ENCODE measurements around the gene RPL36. TPM values are rescaled to one million over a fixed set of nuclear protein-coding genes. Genes with fewer than 3 reads are reported as not detected.

The RPL36 gene
- total RNA-seq, 6 experiments from 2014 or later = 232 to 283 (median 251) TPM

DNA sequence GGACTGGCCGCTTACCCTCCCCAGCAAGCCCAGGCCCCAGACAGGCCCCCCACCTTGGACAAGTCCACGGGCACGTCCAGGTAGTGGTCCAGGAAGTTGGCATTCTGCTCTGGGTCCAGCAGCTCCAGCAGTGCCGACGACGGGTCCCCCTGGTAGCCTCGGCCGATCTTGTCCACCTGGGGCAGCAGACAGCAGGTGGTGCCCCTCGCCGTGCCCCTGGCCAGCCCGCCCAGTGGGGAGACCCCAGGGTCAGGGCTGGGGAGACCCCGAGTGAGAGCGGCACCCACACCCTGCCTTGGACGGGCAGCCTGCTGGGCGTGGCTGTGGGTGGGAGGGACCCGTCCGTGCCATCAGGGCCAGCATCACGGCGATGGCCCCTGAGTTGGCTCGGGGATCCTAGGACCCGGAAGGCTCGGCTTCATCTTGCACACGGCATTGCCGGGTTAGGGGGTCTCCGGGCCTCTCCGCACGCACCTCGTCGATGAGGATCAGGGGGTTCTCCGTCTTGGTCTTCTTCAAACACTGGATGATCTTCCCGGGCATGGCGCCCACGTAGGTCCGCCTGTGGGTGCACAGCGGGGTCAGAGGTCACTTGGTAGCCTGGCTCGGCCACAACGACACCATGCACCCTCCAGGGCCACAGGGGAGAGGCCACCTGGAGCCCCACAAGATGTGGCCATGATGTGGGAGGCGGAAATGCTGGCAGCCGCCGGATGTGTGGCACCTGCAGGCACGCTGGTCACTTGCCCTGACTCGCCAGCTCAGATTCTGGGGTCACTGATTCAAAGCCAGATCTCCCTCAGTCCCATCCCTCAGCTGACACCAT is 6.3 kb downstream of the RPL36 start:
- DNase-seq (peak in 1 of 3 donors; percentile 48), ATAC-seq (no peak)
- Histone ChIP-seq H3K9me3 (no peaks in the 10 kb centered on the region), H3K27ac (no peak overlapping the region), H3K4me3 (no peak overlapping the region), H3K4me1 (peaks cover 0 to 7% (median 0%) of the 10 kb centered on the region in 4 donors), H3K27me3 (no peaks in the 10 kb centered on the region), H3K36me3 (peaks cover 0 to 71% (median 20%) of the 10 kb centered on the region in 4 donors)
- 80% methylated on average over 1 of the region's 42 CpGs for WGBS (ENCODE audit: insufficient coverage, low coverage, low lambda C conversion rate, missing lambda C conversion rate)
- TF ChIP-seq POLR2A (IDR thresholded peaks at IDR 0.05) = no peak
- TF ChIP-seq, protein P1, sequence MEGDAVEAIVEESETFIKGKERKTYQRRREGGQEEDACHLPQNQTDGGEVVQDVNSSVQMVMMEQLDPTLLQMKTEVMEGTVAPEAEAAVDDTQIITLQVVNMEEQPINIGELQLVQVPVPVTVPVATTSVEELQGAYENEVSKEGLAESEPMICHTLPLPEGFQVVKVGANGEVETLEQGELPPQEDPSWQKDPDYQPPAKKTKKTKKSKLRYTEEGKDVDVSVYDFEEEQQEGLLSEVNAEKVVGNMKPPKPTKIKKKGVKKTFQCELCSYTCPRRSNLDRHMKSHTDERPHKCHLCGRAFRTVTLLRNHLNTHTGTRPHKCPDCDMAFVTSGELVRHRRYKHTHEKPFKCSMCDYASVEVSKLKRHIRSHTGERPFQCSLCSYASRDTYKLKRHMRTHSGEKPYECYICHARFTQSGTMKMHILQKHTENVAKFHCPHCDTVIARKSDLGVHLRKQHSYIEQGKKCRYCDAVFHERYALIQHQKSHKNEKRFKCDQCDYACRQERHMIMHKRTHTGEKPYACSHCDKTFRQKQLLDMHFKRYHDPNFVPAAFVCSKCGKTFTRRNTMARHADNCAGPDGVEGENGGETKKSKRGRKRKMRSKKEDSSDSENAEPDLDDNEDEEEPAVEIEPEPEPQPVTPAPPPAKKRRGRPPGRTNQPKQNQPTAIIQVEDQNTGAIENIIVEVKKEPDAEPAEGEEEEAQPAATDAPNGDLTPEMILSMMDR (IDR thresholded peaks at IDR 0.05) = no peak
- intact Hi-C loops (cut with DNase I) = no loop called here

DNA sequence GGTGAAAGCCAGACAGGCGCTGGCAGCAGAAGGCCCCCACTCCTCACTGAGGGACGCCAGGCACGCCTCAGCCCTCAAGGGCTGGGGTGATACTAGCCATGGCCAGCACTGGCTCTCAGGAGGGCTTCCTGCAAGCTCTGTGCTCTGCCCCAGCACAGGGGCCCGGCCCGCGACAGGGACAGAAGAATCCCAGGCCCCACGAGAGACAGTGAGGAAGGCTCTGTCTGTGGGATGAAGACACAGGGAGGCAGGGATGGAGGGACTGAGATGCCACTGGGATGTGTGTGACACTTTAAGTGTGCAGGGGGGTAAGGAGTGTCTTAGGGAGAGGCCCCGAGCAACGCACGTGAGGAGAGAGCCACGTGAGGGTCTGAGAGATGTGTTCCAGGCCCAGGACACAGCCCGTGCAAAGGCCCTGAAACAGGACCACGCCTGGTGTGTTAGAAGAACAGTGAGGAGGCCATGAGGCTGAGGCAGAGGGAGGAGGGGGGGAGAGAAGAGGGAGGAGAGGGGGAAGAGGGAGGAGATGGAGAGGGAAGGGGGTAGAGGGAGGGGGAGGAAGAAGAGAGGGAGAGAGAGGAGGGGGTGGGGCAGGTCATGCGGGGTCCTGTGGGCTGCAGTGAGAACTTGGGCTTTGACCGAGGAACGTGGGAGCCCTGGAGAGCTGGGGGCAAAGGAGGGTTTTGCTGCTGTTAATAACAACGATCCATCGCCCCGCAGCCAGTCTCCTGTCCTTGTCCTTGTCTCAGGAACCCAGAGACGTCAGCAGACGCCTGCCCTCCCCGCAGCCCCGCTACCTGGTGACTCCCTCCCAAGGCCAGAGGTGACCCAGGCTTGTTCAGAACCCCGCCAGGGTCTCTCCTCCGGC is 7.2 kb downstream of the RPL36 start:
- Histone ChIP-seq H3K27ac (no peak overlapping the region), H3K36me3 (peaks cover 0 to 62% (median 20%) of the 10 kb centered on the region in 4 donors), H3K4me3 (no peak overlapping the region), H3K4me1 (no peaks in the 10 kb centered on the region), H3K27me3 (no peaks in the 10 kb centered on the region), H3K9me3 (no peaks in the 10 kb centered on the region)
- ATAC-seq (no peak), DNase-seq (no peak)
- 78% methylated on average over 9 of the region's 25 CpGs for WGBS (ENCODE audit: insufficient coverage, low coverage, low lambda C conversion rate, missing lambda C conversion rate)
- TF ChIP-seq, protein P1 (IDR thresholded peaks at IDR 0.05) = no peak
- TF ChIP-seq POLR2A (IDR thresholded peaks at IDR 0.05) = no peak
- intact Hi-C loops (cut with DNase I) = no loop called here

DNA sequence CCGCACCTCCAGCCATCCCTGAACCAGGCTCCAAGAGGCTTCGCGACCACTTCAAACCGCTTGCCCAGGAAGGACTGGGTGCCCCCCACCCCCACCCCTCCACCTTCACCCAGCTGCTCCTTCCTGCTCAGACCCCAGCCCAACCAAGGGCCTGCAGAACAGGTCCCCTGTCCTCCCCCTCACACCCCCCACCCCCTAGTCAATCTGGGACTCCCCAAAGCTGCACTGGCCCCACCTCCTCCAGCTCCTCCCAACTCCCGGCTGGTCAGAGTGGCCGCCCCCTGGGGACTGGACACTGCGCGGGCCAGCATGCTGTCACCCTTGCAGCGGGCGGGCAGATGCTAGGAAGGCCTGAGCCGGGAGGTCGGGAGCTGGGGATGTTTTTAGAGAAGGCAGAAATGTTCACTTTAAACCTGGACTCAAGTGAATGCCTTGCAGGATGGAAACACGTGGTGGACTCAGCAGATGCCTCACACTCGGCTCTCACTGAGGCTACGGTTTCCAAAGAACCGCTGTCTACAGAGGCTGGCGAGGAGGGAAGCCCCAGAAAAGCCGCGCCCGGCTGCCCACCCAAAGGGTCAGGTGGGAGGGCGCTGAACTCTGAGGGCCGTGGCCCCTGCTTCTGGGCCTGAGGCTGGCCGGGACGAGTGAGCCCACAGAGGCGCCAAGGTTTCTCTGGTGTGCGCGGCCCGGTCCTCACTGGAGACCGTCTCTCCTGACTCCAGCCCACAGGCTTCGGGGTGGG is 8.0 kb downstream of the RPL36 start:
- no peak overlapping the region for H3K27ac ChIP-seq
- no peak overlapping the region for H3K4me3 ChIP-seq
- peaks cover 0 to 54% (median 19%) of the 10 kb centered on the region in 4 donors for H3K36me3 ChIP-seq
- ATAC-seq (no peak), DNase-seq (peak in 1 of 3 donors; percentile 42)
- intact Hi-C loops (cut with DNase I) = no loop called here
- no peak for TF ChIP-seq POLR2A (IDR thresholded peaks at IDR 0.05)
- TF ChIP-seq, protein P1 (IDR thresholded peaks at IDR 0.05) = no peak
- H3K9me3 ChIP-seq = no peaks in the 10 kb centered on the region
- H3K27me3 ChIP-seq = no peaks in the 10 kb centered on the region
- no peaks in the 10 kb centered on the region for H3K4me1 ChIP-seq
- 76% methylated on average over 3 of the region's 30 CpGs for WGBS (ENCODE audit: insufficient coverage, low coverage, low lambda C conversion rate, missing lambda C conversion rate)

DNA sequence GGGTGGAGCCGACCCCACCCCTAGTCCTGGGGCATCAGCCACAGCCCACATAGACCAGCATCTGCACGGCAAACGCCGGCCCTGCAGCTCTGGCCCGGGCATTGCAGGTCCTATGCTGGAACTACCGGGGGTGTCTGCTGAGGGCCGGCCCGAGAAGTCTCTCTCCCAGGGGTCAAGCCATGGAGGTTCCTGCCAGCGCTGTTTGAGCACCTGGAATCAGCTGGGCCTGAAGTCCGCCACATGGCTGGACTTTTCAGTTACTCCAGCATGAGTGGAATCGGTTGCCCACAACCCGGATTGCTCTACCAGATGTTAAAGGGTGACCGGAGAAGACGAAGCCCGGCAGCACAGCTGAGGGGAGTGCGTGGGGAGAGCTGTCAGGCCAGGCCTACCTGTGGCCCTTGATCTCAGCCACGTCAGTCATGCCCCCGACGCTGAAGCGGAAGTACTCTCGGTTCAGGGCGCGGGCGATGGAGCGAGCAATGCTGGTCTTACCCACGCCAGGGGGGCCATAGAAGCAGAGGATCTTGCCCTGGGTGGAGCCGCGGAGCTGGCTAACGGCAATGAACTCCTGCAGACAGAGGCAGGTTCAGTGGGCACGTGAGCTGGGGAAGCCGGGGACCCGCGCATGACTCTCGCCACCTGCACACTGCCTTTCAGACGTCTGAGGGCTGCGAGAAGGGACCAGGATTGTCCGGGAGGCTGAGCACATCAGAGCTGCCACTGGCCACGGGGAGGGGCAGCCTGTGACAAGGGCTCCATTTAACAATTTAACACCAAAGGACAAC is 8.7 kb downstream of the RPL36 start:
- 62% methylated on average over 3 of the region's 38 CpGs for WGBS (ENCODE audit: insufficient coverage, low coverage, low lambda C conversion rate, missing lambda C conversion rate)
- intact Hi-C loops (cut with DNase I) = no loop called here
- no peaks in the 10 kb centered on the region for H3K27me3 ChIP-seq
- ATAC-seq (no peak), DNase-seq (peak in 1 of 3 donors; percentile 46)
- no peak for TF ChIP-seq POLR2A (IDR thresholded peaks at IDR 0.05)
- TF ChIP-seq, protein P1 (IDR thresholded peaks at IDR 0.05) = no peak
- peaks cover 0 to 55% (median 18%) of the 10 kb centered on the region in 4 donors for H3K36me3 ChIP-seq
- no peak overlapping the region for H3K27ac ChIP-seq
- H3K4me3 ChIP-seq = no peak overlapping the region
- H3K9me3 ChIP-seq = no peaks in the 10 kb centered on the region
- no peaks in the 10 kb centered on the region for H3K4me1 ChIP-seq

All from right lobe of liver (tissue), 6 donors.